PC-9 (cell line): ENCODE measurements around the gene NUDT2. TPM values are rescaled to one million over a fixed set of nuclear protein-coding genes. Genes with fewer than 3 reads are reported as not detected.

Source experiments
- BruUV-seq: library from RNA; stranded (reverse); fragments of 400-500 nt; replicated peaks from 2 replicates; lab custom pipeline; 2021; lab: Mats Ljungman, UMichigan
- CTCF ChIA-PET: fragments of 300-600 bp; sonication (Branson Sonifier 250); formaldehyde crosslinking; loops from one replicate; lab custom pipeline; 2022; ENCODE audit warnings: antibody characterized with exemption; lab: Charles Lee
- POLR2A ChIA-PET: fragments of 300-600 bp; sonication (Branson Sonifier 250); formaldehyde crosslinking; loops from one replicate; lab custom pipeline; 2022; ENCODE audit warnings: antibody characterized with exemption; ENCODE audit not compliant: unreplicated experiment; lab: Charles Lee
- DNase-seq, 2 experiments: peaks; one replicate each; pipeline versions ENCODE4 v3.0.0 to v3.0.0-alpha.2; 2015 to 2022; ENCODE audit warnings: mixed read lengths in 1 of 2
- H2AFZ ChIP-seq: fragments of 200-600 bp; sonication (generic); 2 replicates; pipeline ENCODE4 v1.8.1; 2017; ENCODE audit warnings: antibody characterized with exemption
- H3F3A ChIP-seq: fragments of 200-600 bp; sonication (generic); 2 replicates; pipeline ENCODE4 v1.8.1; 2017; ENCODE audit warnings: antibody characterized with exemption, mild to moderate bottlenecking, low read depth; ENCODE audit not compliant: insufficient read depth
- H3K27ac ChIP-seq: fragments of 200-600 bp; sonication (generic); 2 replicates; pipeline ENCODE4 v1.6.1; 2016; ENCODE audit warnings: mixed run types
- H3K27me3 ChIP-seq: fragments of 200-600 bp; sonication (generic); 2 replicates; pipeline ENCODE4 v1.6.1; 2016; ENCODE audit warnings: low read depth, mixed run types; ENCODE audit not compliant: insufficient read depth
- H3K36me3 ChIP-seq: fragments of 200-600 bp; sonication (generic); 2 replicates; pipeline ENCODE4 v1.6.1; 2016; ENCODE audit warnings: low read depth, mixed run types
- H3K4me1 ChIP-seq: fragments of 200-600 bp; sonication (generic); replicated peaks from 2 replicates; pipeline ENCODE4 v1.6.1; 2016; ENCODE audit warnings: mixed run types; ENCODE audit not compliant: insufficient read depth
- H3K4me2 ChIP-seq: fragments of 200-600 bp; sonication (generic); 2 replicates; pipeline ENCODE4 v1.6.1; 2017; ENCODE audit warnings: mixed run types
- H3K4me3 ChIP-seq: fragments of 200-600 bp; sonication (generic); 2 replicates; pipeline ENCODE4 v1.6.1; 2016; ENCODE audit warnings: mixed run types
- H3K79me2 ChIP-seq: fragments of 200-600 bp; sonication (generic); 2 replicates; pipeline ENCODE4 v1.6.1; 2017; ENCODE audit warnings: low read depth, mixed run types
- H3K9me2 ChIP-seq: fragments of 200-600 bp; sonication (generic); 2 replicates; pipeline ENCODE4 v1.8.1; 2017; ENCODE audit warnings: mild to moderate bottlenecking; ENCODE audit not compliant: insufficient read depth
- H3K9me3 ChIP-seq: fragments of 200-600 bp; sonication (generic); 2 replicates; pipeline ENCODE4 v1.8.1; 2016; ENCODE audit warnings: low read depth; ENCODE audit not compliant: insufficient read depth
- H4K20me1 ChIP-seq: fragments of 200-600 bp; sonication (generic); 2 replicates; pipeline ENCODE4 v1.8.1; 2017; ENCODE audit not compliant: insufficient read depth
- CTCF ChIP-seq: fragments of 200-600 bp; sonication (generic); conservative IDR thresholded peaks from 2 replicates; pipeline ENCODE4 v1.6.1; 2017; ENCODE audit warnings: mixed run types, antibody characterized with exemption, mild to moderate bottlenecking, moderate library complexity
- EZH2 ChIP-seq: fragments of 200-600 bp; sonication (generic); IDR thresholded peaks from 2 replicates; pipeline ENCODE4 v1.8.0; 2017; ENCODE audit warnings: antibody characterized with exemption, low read depth
- intact Hi-C: fragments of 100-400 bp; cut with micrococcal nuclease; formaldehyde crosslinking; loops from one replicate; pipeline ENCODE4 v1.10.0; 2022; ENCODE audit not compliant: unreplicated experiment
- total RNA-seq: library from RNA; stranded (reverse); gene quantifications from 2 replicates; pipeline ENCODE4 v1.2.3, GENCODE V29; 2021

NUDT2 gene
- total RNA-seq, 1 experiment from 2014 or later = 31.3 TPM

- no peak overlapping the region for H3K27ac ChIP-seq
- no peaks in the 10 kb centered on the region for H3F3A ChIP-seq
- ChIA-PET POLR2A (no interaction called here), CTCF (no interaction called here)
- no peak for DNase-seq
- H3K9me3 ChIP-seq = no peaks in the 10 kb centered on the region
- no peaks in the 10 kb centered on the region for H3K4me1 ChIP-seq
- H2AFZ ChIP-seq = no peak overlapping the region
- no TSS peak for BruUV-seq
- intact Hi-C loops = no loop called here
- no peaks in the 10 kb centered on the region for H3K9me2 ChIP-seq
- TF ChIP-seq EZH2 = no peak
- TF ChIP-seq CTCF = no peak
- H3K79me2 ChIP-seq = no peaks in the 10 kb centered on the region
- H3K4me3 ChIP-seq = no peak overlapping the region
- H3K27me3 ChIP-seq = no peaks in the 10 kb centered on the region
- H3K36me3 ChIP-seq = no peaks in the 10 kb centered on the region
- no peak overlapping the region for H3K4me2 ChIP-seq
- H4K20me1 ChIP-seq = no peaks in the 10 kb centered on the region
These were observed 54.5 kb downstream of the NUDT2 start for GRCh38 chr9:34383904-34384303.

GRCh38 chr9:34384368-34385165 lies 55.2 kb downstream of the NUDT2 start:
- H3F3A ChIP-seq = no peaks in the 10 kb centered on the region
- no peaks in the 10 kb centered on the region for H3K4me1 ChIP-seq
- intact Hi-C loops = no loop called here
- CTCF ChIA-PET = no interaction called here
- no peaks in the 10 kb centered on the region for H3K27me3 ChIP-seq
- H3K27ac ChIP-seq = no peak overlapping the region
- no peak overlapping the region for H2AFZ ChIP-seq
- H4K20me1 ChIP-seq = no peaks in the 10 kb centered on the region
- H3K9me2 ChIP-seq = no peaks in the 10 kb centered on the region
- no peak for TF ChIP-seq CTCF
- no peak for TF ChIP-seq EZH2
- H3K4me2 ChIP-seq = no peak overlapping the region
- no peaks in the 10 kb centered on the region for H3K36me3 ChIP-seq
- H3K4me3 ChIP-seq = no peak overlapping the region
- no peaks in the 10 kb centered on the region for H3K79me2 ChIP-seq
- POLR2A ChIA-PET = no interaction called here
- no TSS peak for BruUV-seq
- H3K9me3 ChIP-seq = no peaks in the 10 kb centered on the region
- DNase-seq = no peak

- Histone ChIP-seq H3K36me3 (no peaks in the 10 kb centered on the region), H4K20me1 (no peaks in the 10 kb centered on the region), H3K79me2 (no peaks in the 10 kb centered on the region), H3K9me2 (no peaks in the 10 kb centered on the region), H2AFZ (no peak overlapping the region), H3F3A (no peaks in the 10 kb centered on the region), H3K27me3 (no peaks in the 10 kb centered on the region), H3K4me1 (no peaks in the 10 kb centered on the region), H3K4me3 (no peak overlapping the region), H3K27ac (no peak overlapping the region), H3K4me2 (no peak overlapping the region), H3K9me3 (no peaks in the 10 kb centered on the region)
- BruUV-seq = no TSS peak
- intact Hi-C loops = no loop called here
- CTCF ChIA-PET = no interaction called here
- POLR2A ChIA-PET = no interaction called here
- TF ChIP-seq EZH2 = no peak
- TF ChIP-seq CTCF = no peak
- DNase-seq = no peak
These were observed 56.3 kb downstream of the NUDT2 start for GRCh38 chr9:34385561-34386230.
